ENCODE data around the gene HOXA4. TPM values are rescaled to one million over a fixed set of nuclear protein-coding genes. Genes with fewer than 3 reads are reported as not detected.

HOXA4 gene
- total and polyA plus RNA-seq, 2 of the 8 experiments (the other 6 are each of a cell fraction or from before 2014, with no cell fraction given), result not detected

GRCh38 chr7:27157702-27158431, 27.3 kb upstream of the HOXA4 start:
- POLR2A ChIA-PET (ENCODE audit: partially characterized antibody), result no interaction called here
- H4K20me1 ChIP-seq (replicated peaks in 1 of 2; ENCODE audit: control insufficient read depth in 1 of 2, insufficient read depth in 2 of 2, low read length in 2 of 2), result peaks cover 22 to 35% of the 10 kb centered on the region in 2 experiments
- peaks cover 0 to 10% of the 10 kb centered on the region in 2 experiments; a peak in 1 of 4 replicates for H3K9me3 ChIP-seq (ENCODE audit: insufficient read depth in 2 of 2, low read depth in 1 of 2, low read length in 1 of 2)
- CTCF ChIA-PET (ENCODE audit: partially characterized antibody), result interaction anchor here (1.1 to 2.0 kb wide), 11 partner anchors 8 to 52 kb away, joined by 3 to 16 read pairs (median 5); partner anchors contain the start of gene HOXA5
- no peak overlapping the region for H2BK12ac ChIP-seq (ENCODE audit: low read depth, low read length)
- H3K36me3 ChIP-seq (ENCODE audit: control insufficient read depth in 2 of 4, insufficient read depth in 4 of 4, low read length in 3 of 4), result peaks cover 0 to 24% (median 0%) of the 10 kb centered on the region in 4 experiments; a peak in 1 of 8 replicates
- H3K79me1 ChIP-seq (ENCODE audit: low read depth, low read length), result no peaks in the 10 kb centered on the region
- no peak overlapping the region for H2BK5ac ChIP-seq (ENCODE audit: low read depth, low read length)
- H3K4me2 ChIP-seq (ENCODE audit: insufficient read depth in 1 of 2, low read depth in 2 of 2, low read length in 2 of 2), result no peak overlapping the region; a peak in 1 of 4 replicates
- 25% methylated on average over 22 of the region's 30 CpGs; no CpG with 5 or more reads in 1 of the 2 experiments for WGBS, 2 experiments (ENCODE audit: extremely low coverage in 1 of 2, insufficient coverage in 1 of 2, insufficient read length in 1 of 2, insufficient replicate concordance in 2 of 2, low coverage in 1 of 2, low lambda C conversion rate in 2 of 2, missing lambda C conversion rate in 1 of 2)
- H2AK5ac ChIP-seq (ENCODE audit: low read depth, low read length), result no peak overlapping the region
- no peaks in the 10 kb centered on the region for H3K23me2 ChIP-seq (ENCODE audit: low read depth, low read length)
- H4K91ac ChIP-seq (replicated peaks; ENCODE audit: insufficient read length, low read length), result no peak overlapping the region
- H3K18ac ChIP-seq (ENCODE audit: extremely low read depth, low read length), result no peak overlapping the region
- H4K5ac ChIP-seq (ENCODE audit: insufficient read length, low read depth, low read length), result no peak overlapping the region
- DNase-seq (ENCODE audit: low read depth in 1 of 2, low spot score in 2 of 2) (peak in 1 of 2 experiments; percentile 47), FAIRE-seq (no peak)
- H3K27me3 ChIP-seq (replicated peaks in 1 of 4; ENCODE audit: control insufficient read depth in 3 of 4, extremely low read depth in 1 of 4, insufficient read depth in 3 of 4, low read length in 3 of 4), result peaks cover 98 to 100% (median 99%) of the 10 kb centered on the region in 4 experiments
- H3K9ac ChIP-seq (replicated peaks in 1 of 4; ENCODE audit: extremely low read depth in 1 of 4, low read depth in 3 of 4, low read length in 3 of 4), result no peak overlapping the region
- H3K23ac ChIP-seq (ENCODE audit: insufficient read length), result no peak overlapping the region
- no peaks in the 10 kb centered on the region for H3K79me2 ChIP-seq (ENCODE audit: control insufficient read depth in 1 of 2, insufficient read depth in 2 of 2, low read length in 2 of 2)
- H3K14ac ChIP-seq (ENCODE audit: insufficient read length), result no peak overlapping the region
- H3K4me1 ChIP-seq (replicated peaks in 1 of 4; ENCODE audit: control insufficient read depth in 3 of 4, insufficient read depth in 4 of 4, low read length in 3 of 4), result peaks cover 0 to 2% (median 0%) of the 10 kb centered on the region in 4 experiments; a peak in 3 of 7 replicates
- no peak overlapping the region for H3K56ac ChIP-seq (replicated peaks; ENCODE audit: insufficient read length, low read depth, low read length)
- H3K27ac ChIP-seq (ENCODE audit: low read depth, low read length), result no peak overlapping the region
- H3K4ac ChIP-seq (replicated peaks; ENCODE audit: insufficient read length, low read depth, low read length), result no peak overlapping the region
- H2BK15ac ChIP-seq (ENCODE audit: low read length), result no peak overlapping the region
- H2AFZ ChIP-seq (ENCODE audit: low read length), result no peak overlapping the region
- H2BK20ac ChIP-seq (ENCODE audit: low read length), result no peak overlapping the region
- H3K4me3 ChIP-seq (ENCODE audit: extremely low read depth in 1 of 4, insufficient read depth in 2 of 4, low read depth in 3 of 4, low read length in 4 of 4), result no peak overlapping the region
- H2BK120ac ChIP-seq (replicated peaks; ENCODE audit: low read depth, low read length), result no peak overlapping the region
- no peak overlapping the region for H4K8ac ChIP-seq (ENCODE audit: extremely low read depth, insufficient read depth, low read length)
- TF ChIP-seq USF2 (IDR thresholded peaks at IDR 0.05; ENCODE audit: low read length) (no peak), RNF2 (IDR thresholded peaks at IDR 0.05; ENCODE audit: borderline replicate concordance, low read depth, low read length, missing control alignments, poor library complexity, severe bottlenecking) (peak; percentile 68), SUZ12 (IDR thresholded peaks at IDR 0.05; ENCODE audit: low read length) (peak; percentile 69), FOSL1 (IDR thresholded peaks at IDR 0.05; ENCODE audit: insufficient read depth, low read depth, low read length) (no peak), JUND (IDR thresholded peaks at IDR 0.05; ENCODE audit: low read length) (no peak), RFX5 (IDR thresholded peaks at IDR 0.05; ENCODE audit: borderline replicate concordance, low read depth, low read length) (no peak), CBX8 (IDR thresholded peaks at IDR 0.05; ENCODE audit: borderline replicate concordance, low read depth, low read length) (0 out of 2 replicates have a peak, but pooled peaks have one; percentile 32), MAX (IDR thresholded peaks at IDR 0.05) (no peak), EZH2 (IDR thresholded peaks at IDR 0.05; ENCODE audit: low read depth, low read length, severe bottlenecking) (peak; percentile 81), SP4 (IDR thresholded peaks at IDR 0.05; ENCODE audit: low read length) (no peak)
